Left lung (tissue), 10 donors: ENCODE data around the gene COL21A1. TPM values are rescaled to one million over a fixed set of nuclear protein-coding genes. Genes with fewer than 3 reads are reported as not detected.

ENCODE experiments used
- ATAC-seq: fragments of 200-7000 bp; cut with Tn5 transposase; one replicate; pipeline ENCODE4 v1.9.1; 2020; ENCODE audit warnings: moderate library complexity
- DNase-seq, 4 donors: peaks; one replicate each; pipeline ENCODE4 v3.0.0-alpha.2; 2013 to 2020
- H3K27ac ChIP-seq, 2 donors: fragments of 200-600 bp; sonication (generic) in 1 of 2; one replicate each; pipeline versions ENCODE4 v1.5.0 to v1.8.0; 2020 to 2021
- H3K27me3 ChIP-seq, 2 donors: fragments of 200-600 bp; sonication (generic) in 1 of 2; one replicate each; pipeline versions ENCODE4 v1.5.0 to v1.8.0; 2020 to 2021
- H3K36me3 ChIP-seq, 2 donors: fragments of 200-600 bp; sonication (generic) in 1 of 2; one replicate each; pipeline versions ENCODE4 v1.5.0 to v1.8.0; 2020 to 2021
- H3K4me1 ChIP-seq, 2 donors: fragments of 200-600 bp; one replicate each; pipeline ENCODE4 v1.8.0; 2021
- H3K4me3 ChIP-seq, 2 donors: fragments of 200-600 bp; sonication (generic) in 1 of 2; one replicate each; pipeline versions ENCODE4 v1.5.0 to v1.8.0; 2020 to 2021; ENCODE audit warnings: mild to moderate bottlenecking in 1 of 2
- H3K9me3 ChIP-seq, 2 donors: fragments of 200-600 bp; sonication (generic) in 1 of 2; one replicate each; pipeline versions ENCODE4 v1.5.0 to v1.8.0; 2020 to 2021
- intact Hi-C, 2 donors: fragments of 100-400 bp; cut with DNase I; formaldehyde crosslinking; loops; one replicate each; pipeline versions ENCODE4 v1.11.2 to v1.14.2; 2022
- polyA plus RNA-seq, 6 donors: library from polyadenylated mRNA; unstranded; fragments of 120-200 nt; gene quantifications; one replicate each; pipeline ENCODE4 v1.2.1, GENCODE V29; 2013; ENCODE audit not compliant: insufficient read length in 6 of 6
- total RNA-seq, 2 donors: library from RNA; stranded (reverse); fragmentation: NEBNext Ultra II Directional; extraction: Animal tissue kit (Norgen Biotek cat#: 25700); gene quantifications; one replicate each; pipeline ENCODE4 v1.2.1, GENCODE V29; 2021
- TF ChIP-seq, protein P1 (sequence below), 2 donors: fragments of 200-600 bp; sonication (generic) in 1 of 2; IDR thresholded peaks; one replicate each; pipeline versions ENCODE4 v1.5.0 to v1.8.0; 2021; ENCODE audit warnings: antibody characterized with exemption in 2 of 2
- donor health status: DM: no; HTN: yes; CAD: no.
- donor health status: DM: no; HTN: no; CAD: no.

Gene COL21A1
- total and polyA plus RNA-seq, 8 donors = 6.6 to 190 (median 151) TPM

DNA sequence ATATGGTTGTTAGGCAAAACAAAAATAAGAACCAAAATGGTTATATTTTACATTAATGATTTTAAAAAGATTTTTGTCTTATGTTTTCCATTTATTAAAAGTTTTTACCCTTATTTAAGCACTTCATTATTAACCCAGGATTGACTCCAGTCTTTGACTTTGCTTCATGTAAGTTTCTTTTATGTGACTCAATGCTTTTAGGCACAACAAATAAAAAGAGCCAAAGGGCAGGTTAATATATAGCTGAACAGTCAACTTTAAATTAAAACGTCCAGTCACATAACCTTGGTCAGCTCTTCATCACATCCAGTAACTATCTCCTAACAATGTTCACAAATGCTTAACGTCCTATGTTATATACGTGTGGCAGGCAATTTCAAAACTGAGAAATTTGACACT, 32.7 kb downstream of the COL21A1 start:
- TF ChIP-seq, protein P1, sequence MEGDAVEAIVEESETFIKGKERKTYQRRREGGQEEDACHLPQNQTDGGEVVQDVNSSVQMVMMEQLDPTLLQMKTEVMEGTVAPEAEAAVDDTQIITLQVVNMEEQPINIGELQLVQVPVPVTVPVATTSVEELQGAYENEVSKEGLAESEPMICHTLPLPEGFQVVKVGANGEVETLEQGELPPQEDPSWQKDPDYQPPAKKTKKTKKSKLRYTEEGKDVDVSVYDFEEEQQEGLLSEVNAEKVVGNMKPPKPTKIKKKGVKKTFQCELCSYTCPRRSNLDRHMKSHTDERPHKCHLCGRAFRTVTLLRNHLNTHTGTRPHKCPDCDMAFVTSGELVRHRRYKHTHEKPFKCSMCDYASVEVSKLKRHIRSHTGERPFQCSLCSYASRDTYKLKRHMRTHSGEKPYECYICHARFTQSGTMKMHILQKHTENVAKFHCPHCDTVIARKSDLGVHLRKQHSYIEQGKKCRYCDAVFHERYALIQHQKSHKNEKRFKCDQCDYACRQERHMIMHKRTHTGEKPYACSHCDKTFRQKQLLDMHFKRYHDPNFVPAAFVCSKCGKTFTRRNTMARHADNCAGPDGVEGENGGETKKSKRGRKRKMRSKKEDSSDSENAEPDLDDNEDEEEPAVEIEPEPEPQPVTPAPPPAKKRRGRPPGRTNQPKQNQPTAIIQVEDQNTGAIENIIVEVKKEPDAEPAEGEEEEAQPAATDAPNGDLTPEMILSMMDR (IDR thresholded peaks at IDR 0.05) = no peak
- ATAC-seq (no peak), DNase-seq (no peak)
- H3K27ac ChIP-seq = no peak overlapping the region
- H3K4me1 ChIP-seq = no peaks in the 10 kb centered on the region
- H3K4me3 ChIP-seq = no peak overlapping the region
- no peaks in the 10 kb centered on the region for H3K27me3 ChIP-seq
- H3K9me3 ChIP-seq = no peaks in the 10 kb centered on the region
- intact Hi-C loops = no loop called here
- no peaks in the 10 kb centered on the region for H3K36me3 ChIP-seq

DNA sequence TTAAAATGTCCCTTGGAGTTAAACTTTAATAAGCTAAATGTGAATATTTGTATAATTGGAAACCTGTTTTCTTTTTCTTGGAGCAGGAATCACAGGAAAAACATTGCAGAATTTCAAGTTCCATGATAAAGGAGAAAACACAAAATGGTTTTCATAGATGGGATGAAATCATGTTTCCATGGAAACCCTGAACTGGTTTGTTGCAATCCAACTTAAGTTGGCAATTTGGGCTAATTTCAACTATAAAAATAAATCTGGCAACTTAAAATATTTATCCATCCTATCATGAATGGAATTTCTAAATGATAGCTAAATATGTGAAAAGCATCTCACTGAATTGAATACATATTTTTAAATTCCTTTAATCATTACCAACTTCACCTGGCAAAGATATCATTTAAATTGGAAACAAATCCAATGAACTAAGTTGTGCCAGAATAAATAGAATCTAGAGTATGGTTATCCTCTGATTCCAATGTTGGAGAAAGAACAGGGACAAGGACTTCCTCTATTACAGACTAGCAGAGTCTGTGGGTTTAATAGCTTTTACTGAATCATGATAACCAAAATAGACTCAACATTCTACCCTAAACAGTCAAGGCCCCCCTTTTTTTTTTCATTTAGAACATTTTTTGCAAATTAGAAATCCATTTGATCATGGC, 33.2 kb downstream of the COL21A1 start:
- no peak overlapping the region for H3K27ac ChIP-seq
- H3K27me3 ChIP-seq = no peaks in the 10 kb centered on the region
- intact Hi-C loops = no loop called here
- no peaks in the 10 kb centered on the region for H3K4me1 ChIP-seq
- DNase-seq (no peak), ATAC-seq (no peak)
- no peaks in the 10 kb centered on the region for H3K9me3 ChIP-seq
- TF ChIP-seq, protein P1 (IDR thresholded peaks at IDR 0.05) = no peak
- no peaks in the 10 kb centered on the region for H3K36me3 ChIP-seq
- no peak overlapping the region for H3K4me3 ChIP-seq

DNA sequence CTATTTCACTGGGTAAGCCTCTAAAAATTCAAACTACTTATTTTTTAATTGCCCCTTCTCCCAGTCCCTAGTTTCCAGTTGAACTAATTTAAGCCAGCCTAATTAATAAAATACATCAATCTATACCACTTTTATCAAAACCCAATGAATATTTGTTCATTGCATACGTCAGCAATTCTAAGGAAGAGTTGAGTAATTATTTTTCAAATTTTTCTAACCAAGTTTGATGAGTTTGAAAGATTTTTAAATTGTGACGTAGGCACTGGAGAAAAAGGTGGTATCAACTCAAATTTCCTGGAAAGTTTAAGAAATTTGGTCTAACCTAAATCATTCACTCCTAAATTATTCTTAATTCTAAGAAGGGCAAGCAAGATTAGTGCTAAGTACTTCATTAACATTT, 35.7 kb downstream of the COL21A1 start:
- no peak overlapping the region for H3K27ac ChIP-seq
- no peak overlapping the region for H3K4me3 ChIP-seq
- TF ChIP-seq, protein P1 (IDR thresholded peaks at IDR 0.05) = no peak
- H3K4me1 ChIP-seq = no peaks in the 10 kb centered on the region
- ATAC-seq = no peak
- H3K36me3 ChIP-seq = no peaks in the 10 kb centered on the region
- H3K27me3 ChIP-seq = no peaks in the 10 kb centered on the region
- no peak for DNase-seq
- intact Hi-C loops = no loop called here
- H3K9me3 ChIP-seq = no peaks in the 10 kb centered on the region

DNA sequence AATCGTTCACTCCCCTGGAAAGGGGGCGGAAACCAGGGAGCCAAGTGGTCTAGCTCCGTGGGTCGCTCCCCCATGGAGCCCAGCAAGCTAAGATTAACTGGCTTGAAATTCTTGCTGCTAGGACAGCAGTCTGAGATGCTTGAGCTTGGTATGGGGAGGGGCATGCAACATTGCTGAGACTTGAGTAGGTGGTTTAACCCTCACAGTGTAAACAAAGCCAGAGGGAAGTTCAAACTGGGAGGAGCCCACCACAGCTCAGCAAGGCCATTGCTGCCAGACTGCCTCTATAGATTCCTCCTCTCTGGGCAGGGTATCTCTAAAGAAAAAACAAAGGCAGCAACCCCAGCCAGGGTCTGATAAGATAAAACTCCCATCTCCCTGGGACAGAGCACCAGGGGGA, 43.2 kb downstream of the COL21A1 start:
- Histone ChIP-seq H3K4me3 (no peak overlapping the region), H3K27me3 (no peaks in the 10 kb centered on the region), H3K9me3 (no peaks in the 10 kb centered on the region), H3K36me3 (no peaks in the 10 kb centered on the region), H3K4me1 (no peaks in the 10 kb centered on the region), H3K27ac (no peak overlapping the region)
- DNase-seq (no peak), ATAC-seq (no peak)
- intact Hi-C loops = no loop called here
- TF ChIP-seq, protein P1 (IDR thresholded peaks at IDR 0.05) = no peak

DNA sequence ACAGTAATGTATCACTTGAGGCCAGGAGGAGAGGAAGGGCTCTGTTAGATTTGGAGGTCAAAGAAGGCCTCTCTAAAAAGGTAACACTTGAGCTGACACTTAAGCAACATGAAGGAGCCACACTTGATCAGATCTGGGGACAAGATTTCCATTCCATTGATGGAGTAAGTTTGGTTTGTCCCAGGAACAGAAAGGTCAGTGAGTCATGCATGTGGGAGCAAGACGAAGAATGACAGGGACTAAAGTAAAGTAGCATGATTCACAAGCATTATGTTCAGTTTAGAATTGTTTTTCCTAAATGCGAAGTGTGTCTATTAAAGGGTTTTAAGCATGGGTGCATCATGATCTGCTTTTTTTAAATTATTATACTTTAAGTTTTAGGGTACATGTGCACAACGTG, 47.4 kb downstream of the COL21A1 start:
- intact Hi-C loops = no loop called here
- no peak overlapping the region for H3K27ac ChIP-seq
- DNase-seq = no peak
- no peaks in the 10 kb centered on the region for H3K4me1 ChIP-seq
- peak; percentile 21 for ATAC-seq
- peaks cover 0 to 6% of the 10 kb centered on the region in 2 donors for H3K9me3 ChIP-seq
- H3K27me3 ChIP-seq = no peaks in the 10 kb centered on the region
- H3K4me3 ChIP-seq = no peak overlapping the region
- TF ChIP-seq, protein P1 (IDR thresholded peaks at IDR 0.05) = no peak
- H3K36me3 ChIP-seq = no peaks in the 10 kb centered on the region
